RWPE1 (cell line): ENCODE data around the gene TDRD12.
"Not testable (repeated sequence)": the region's sequence is repeated elsewhere in the genome, so short reads cannot be mapped to it uniquely, and the experiment has no call there.

Experiments
- CTCF ChIA-PET: fragments of 350-600 bp; sonication (Branson Sonifier 250); formaldehyde crosslinking; extraction: SDS; loops from one replicate; lab custom pipeline; 2021; lab: Yijun Ruan, JAX
- POLR2A ChIA-PET: fragments of 400-600 bp; formaldehyde crosslinking; extraction: SDS; loops from one replicate; lab custom pipeline; 2020; ENCODE audit warnings: antibody characterized with exemption; ENCODE audit not compliant: low non-redundant PET; lab: Yijun Ruan, JAX
- DNase-seq: peaks from one replicate; pipeline ENCODE4 v3.0.0; 2012; ENCODE audit warnings: low spot score
- H3K27ac ChIP-seq: fragments of 450-650 bp; 2 replicates; pipeline ENCODE4 v1.5.1; 2017
- TF ChIP-seq, protein P1 (sequence below): fragments of 450-650 bp; conservative IDR thresholded peaks from 2 replicates; pipeline ENCODE4 v1.5.1; 2017; ENCODE audit warnings: low read depth, mild to moderate bottlenecking

Gene TDRD12

GRCh38 chr19:32824916-32825608, 105.5 kb downstream of the TDRD12 start:
- DNase-seq = no peak
- TF ChIP-seq, protein P1, sequence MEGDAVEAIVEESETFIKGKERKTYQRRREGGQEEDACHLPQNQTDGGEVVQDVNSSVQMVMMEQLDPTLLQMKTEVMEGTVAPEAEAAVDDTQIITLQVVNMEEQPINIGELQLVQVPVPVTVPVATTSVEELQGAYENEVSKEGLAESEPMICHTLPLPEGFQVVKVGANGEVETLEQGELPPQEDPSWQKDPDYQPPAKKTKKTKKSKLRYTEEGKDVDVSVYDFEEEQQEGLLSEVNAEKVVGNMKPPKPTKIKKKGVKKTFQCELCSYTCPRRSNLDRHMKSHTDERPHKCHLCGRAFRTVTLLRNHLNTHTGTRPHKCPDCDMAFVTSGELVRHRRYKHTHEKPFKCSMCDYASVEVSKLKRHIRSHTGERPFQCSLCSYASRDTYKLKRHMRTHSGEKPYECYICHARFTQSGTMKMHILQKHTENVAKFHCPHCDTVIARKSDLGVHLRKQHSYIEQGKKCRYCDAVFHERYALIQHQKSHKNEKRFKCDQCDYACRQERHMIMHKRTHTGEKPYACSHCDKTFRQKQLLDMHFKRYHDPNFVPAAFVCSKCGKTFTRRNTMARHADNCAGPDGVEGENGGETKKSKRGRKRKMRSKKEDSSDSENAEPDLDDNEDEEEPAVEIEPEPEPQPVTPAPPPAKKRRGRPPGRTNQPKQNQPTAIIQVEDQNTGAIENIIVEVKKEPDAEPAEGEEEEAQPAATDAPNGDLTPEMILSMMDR = no peak
- ChIA-PET CTCF (interaction anchor here (0.6 kb wide), 1 partner anchor 144 kb away, joined by 3 read pairs; no protein-coding TSS in a partner anchor), POLR2A (no interaction called here)
- H3K27ac ChIP-seq = no peak overlapping the region

GRCh38 chr19:32828139-32828538, 108.6 kb downstream of the TDRD12 start:
- DNase-seq = no peak
- H3K27ac ChIP-seq = no peak overlapping the region
- ChIA-PET CTCF (interaction anchor here (0.5 kb wide), 1 partner anchor 228 kb away, joined by 3 read pairs; no protein-coding TSS in a partner anchor), POLR2A (no interaction called here)
- TF ChIP-seq, protein P1 = no peak

DNA sequence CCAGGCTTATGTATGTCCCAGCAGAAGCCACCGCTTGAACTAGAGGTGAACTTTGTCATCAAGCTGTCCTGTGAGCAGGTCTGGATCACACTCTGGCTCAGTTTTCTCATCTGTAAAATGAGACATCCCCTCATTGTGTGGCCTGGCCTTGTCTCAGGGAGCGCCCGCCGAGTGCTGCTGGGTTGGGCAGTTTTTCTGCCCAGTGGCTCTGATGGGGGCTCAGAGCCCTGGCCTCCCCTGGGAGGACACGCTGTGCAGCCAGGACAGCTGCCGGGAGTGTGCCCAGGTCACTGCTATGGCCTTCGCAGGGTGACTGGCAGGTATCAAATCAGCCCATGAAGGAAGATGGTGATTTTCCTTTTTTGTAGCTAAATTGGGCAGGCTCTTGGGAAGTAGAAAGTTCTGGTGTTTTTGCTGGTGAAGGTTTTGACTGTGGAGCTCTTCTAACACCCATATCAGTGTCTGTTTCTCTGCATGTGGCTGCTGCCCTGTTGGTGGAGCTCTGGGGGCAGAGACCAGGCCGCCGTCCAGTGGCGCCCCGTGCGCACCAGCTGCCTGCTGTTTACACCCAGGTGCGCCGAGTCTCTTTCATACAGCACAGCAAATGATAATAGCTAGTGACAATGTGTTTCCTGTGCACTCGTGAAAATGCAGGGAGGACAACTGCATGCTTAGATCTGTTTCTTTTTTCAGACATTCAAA, 109.2 kb downstream of the TDRD12 start:
- ChIA-PET POLR2A (interaction anchor here (0.6 kb wide), 1 partner anchor 1201 kb away, joined by 5 read pairs; no protein-coding TSS in a partner anchor), CTCF (no interaction called here)
- DNase-seq = no peak
- H3K27ac ChIP-seq = no peak overlapping the region
- TF ChIP-seq, protein P1 = no peak

GRCh38 chr19:32829345-32829896, 109.9 kb downstream of the TDRD12 start:
- TF ChIP-seq, protein P1 = no peak
- POLR2A ChIA-PET = interaction anchor here (0.6 kb wide), 1 partner anchor 1200 kb away, joined by 5 read pairs; no protein-coding TSS in a partner anchor
- no peak overlapping the region for H3K27ac ChIP-seq
- CTCF ChIA-PET = no interaction called here
- no peak for DNase-seq

- no peak for DNase-seq
- TF ChIP-seq, protein P1 = no peak
- POLR2A ChIA-PET = no interaction called here
- CTCF ChIA-PET = interaction anchor here (0.7 kb wide), 1 partner anchor 1452 kb away, joined by 3 read pairs; no protein-coding TSS in a partner anchor
- no peak overlapping the region for H3K27ac ChIP-seq
Observed at GRCh38 chr19:32830231-32831014, 110.9 kb downstream of the TDRD12 start.

GRCh38 chr19:32831611-32832010, 112.0 kb downstream of the TDRD12 start:
- TF ChIP-seq, protein P1 = no peak
- no peak for DNase-seq
- H3K27ac ChIP-seq = no peak overlapping the region
- CTCF ChIA-PET = no interaction called here
- POLR2A ChIA-PET = no interaction called here

DNA sequence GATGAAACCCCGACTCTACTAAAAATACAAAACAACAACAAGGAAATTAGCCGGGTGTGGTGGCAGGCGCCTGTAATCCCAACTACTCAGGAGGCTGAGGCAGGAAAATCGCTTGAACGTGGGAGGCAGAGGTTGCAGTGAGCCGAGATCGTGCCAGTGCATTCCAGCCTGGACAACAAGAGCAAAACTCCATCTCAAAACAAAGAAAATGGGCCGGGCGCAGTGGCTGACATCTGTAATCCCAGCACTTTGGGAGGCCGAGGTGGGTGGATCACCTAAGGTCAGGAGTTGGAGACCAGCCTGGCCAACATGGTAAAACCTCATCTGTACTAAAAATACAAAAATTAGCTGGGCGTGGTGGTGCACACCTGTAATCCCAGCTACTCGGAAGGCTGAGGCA, 112.5 kb downstream of the TDRD12 start:
- H3K27ac ChIP-seq, DNase-seq, POLR2A ChIA-PET, CTCF ChIA-PET: not testable (repeated sequence)

DNA sequence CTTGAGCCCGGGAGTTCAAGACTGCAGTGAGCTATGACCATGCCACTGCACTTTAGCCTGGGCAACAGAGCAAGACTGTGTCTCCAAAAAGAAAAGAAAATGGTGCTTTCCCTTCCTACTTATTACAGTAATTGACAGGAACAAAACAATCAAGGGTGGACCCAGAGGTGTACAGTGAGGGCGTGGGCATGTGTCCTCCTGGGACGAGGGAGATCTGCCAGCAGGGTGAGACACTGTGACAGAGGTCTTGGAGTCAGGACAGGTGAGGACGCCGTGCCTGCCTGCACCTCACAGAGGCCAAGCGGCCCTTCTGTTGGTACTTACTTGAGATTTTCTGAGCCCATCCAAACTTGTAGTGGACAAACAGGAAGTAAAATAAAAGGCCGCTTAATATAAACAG, 113.3 kb downstream of the TDRD12 start:
- POLR2A ChIA-PET, DNase-seq, H3K27ac ChIP-seq: not testable (repeated sequence)
- CTCF ChIA-PET = interaction anchor here (0.6 kb wide), 1 partner anchor 38 kb away, joined by 3 read pairs; no protein-coding TSS in a partner anchor

DNA sequence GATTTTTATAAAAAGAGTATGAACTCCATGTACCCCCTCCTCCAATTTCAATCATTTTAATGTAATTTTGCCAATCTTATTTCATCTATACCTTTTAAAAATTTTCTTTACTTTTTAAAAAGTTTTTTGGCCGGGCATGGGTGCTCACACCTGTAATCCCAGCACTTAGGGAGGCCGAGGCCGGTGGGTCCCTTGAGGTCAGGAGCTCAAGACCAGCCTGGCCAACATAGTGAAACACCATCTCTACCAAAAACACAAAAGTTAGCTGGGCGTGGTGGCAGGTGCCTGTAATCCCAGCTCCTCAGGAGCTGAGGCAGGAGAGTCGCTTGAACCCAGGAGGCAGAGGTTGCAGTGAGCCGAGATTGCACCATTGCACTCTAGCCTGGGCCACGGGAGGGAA, 113.8 kb downstream of the TDRD12 start:
- POLR2A ChIA-PET, DNase-seq, H3K27ac ChIP-seq, CTCF ChIA-PET: not testable (repeated sequence)
